ENCODE data around the gene DNAJC11.
"Not testable (repeated sequence)": the region's sequence is repeated elsewhere in the genome, so short reads cannot be mapped to it uniquely, and the experiment has no call there.

The DNAJC11 gene

GRCh38 chr1:6673816-6674398, 27.7 kb downstream of the DNAJC11 start:
- H3K4me3 ChIP-seq (ENCODE audit: low read depth in 1 of 2, low read length in 1 of 2) = no peak overlapping the region
- peaks cover 21% of the 10 kb centered on the region for H3K36me3 ChIP-seq
- no peak overlapping the region for H3K27ac ChIP-seq
- H3K27me3 ChIP-seq = no peaks in the 10 kb centered on the region
- no peaks in the 10 kb centered on the region for H3K9me3 ChIP-seq
- no peak for TF ChIP-seq CTCF (IDR thresholded peaks at IDR 0.05)
- H3K4me1 ChIP-seq (ENCODE audit: control insufficient read depth in 1 of 2, insufficient read depth in 1 of 2, low read depth in 1 of 2, low read length in 1 of 2) = no peaks in the 10 kb centered on the region

- no peaks in the 10 kb centered on the region for H3K27me3 ChIP-seq
- no peak for TF ChIP-seq CTCF (IDR thresholded peaks at IDR 0.05)
These were observed 29.1 kb downstream of the DNAJC11 start for GRCh38 chr1:6672558-6672957.

GRCh38 chr1:6668503-6668902, 33.1 kb downstream of the DNAJC11 start:
- no peaks in the 10 kb centered on the region for H3K9me3 ChIP-seq
- no peaks in the 10 kb centered on the region for H3K27me3 ChIP-seq
- TF ChIP-seq CTCF (IDR thresholded peaks at IDR 0.05) = no peak
- peaks cover 21% of the 10 kb centered on the region for H3K36me3 ChIP-seq
- H3K27ac ChIP-seq = no peak overlapping the region
- no peaks in the 10 kb centered on the region for H3K4me1 ChIP-seq (ENCODE audit: control insufficient read depth in 1 of 2, insufficient read depth in 1 of 2, low read depth in 1 of 2, low read length in 1 of 2)
- H3K4me3 ChIP-seq (ENCODE audit: low read depth in 1 of 2, low read length in 1 of 2) = no peak overlapping the region

More at GRCh38 chr1:6672558-6672957, 29.1 kb downstream of the DNAJC11 start:
- H3K4me3 ChIP-seq (ENCODE audit: low read depth in 1 of 2, low read length in 1 of 2) = no peak overlapping the region
- peaks cover 14% of the 10 kb centered on the region for H3K36me3 ChIP-seq
- no peak overlapping the region for H3K27ac ChIP-seq
- no peaks in the 10 kb centered on the region for H3K4me1 ChIP-seq (ENCODE audit: control insufficient read depth in 1 of 2, insufficient read depth in 1 of 2, low read depth in 1 of 2, low read length in 1 of 2)
- no peaks in the 10 kb centered on the region for H3K9me3 ChIP-seq

- H3K4me1 ChIP-seq (ENCODE audit: control insufficient read depth in 1 of 2, insufficient read depth in 1 of 2, low read depth in 1 of 2, low read length in 1 of 2) = no peaks in the 10 kb centered on the region
- TF ChIP-seq CTCF (IDR thresholded peaks at IDR 0.05) = no peak
- no peak overlapping the region for H3K4me3 ChIP-seq (ENCODE audit: low read depth in 1 of 2, low read length in 1 of 2)
- no peaks in the 10 kb centered on the region for H3K9me3 ChIP-seq
- no peaks in the 10 kb centered on the region for H3K27me3 ChIP-seq
- H3K27ac ChIP-seq = no peak overlapping the region
- H3K36me3 ChIP-seq = peaks cover 21% of the 10 kb centered on the region
These were observed 34.5 kb downstream of the DNAJC11 start for GRCh38 chr1:6667139-6667538.

- Histone ChIP-seq H3K4me3 (ENCODE audit: low read depth in 1 of 2, low read length in 1 of 2) (no peak overlapping the region), H3K4me1 (ENCODE audit: control insufficient read depth in 1 of 2, insufficient read depth in 1 of 2, low read depth in 1 of 2, low read length in 1 of 2) (no peaks in the 10 kb centered on the region), H3K27ac (no peak overlapping the region), H3K36me3 (peaks cover 21% of the 10 kb centered on the region), H3K9me3 (no peaks in the 10 kb centered on the region), H3K27me3 (no peaks in the 10 kb centered on the region)
- no peak for TF ChIP-seq CTCF (IDR thresholded peaks at IDR 0.05)
These were observed 34.9 kb downstream of the DNAJC11 start for GRCh38 chr1:6666696-6667095.

DNA sequence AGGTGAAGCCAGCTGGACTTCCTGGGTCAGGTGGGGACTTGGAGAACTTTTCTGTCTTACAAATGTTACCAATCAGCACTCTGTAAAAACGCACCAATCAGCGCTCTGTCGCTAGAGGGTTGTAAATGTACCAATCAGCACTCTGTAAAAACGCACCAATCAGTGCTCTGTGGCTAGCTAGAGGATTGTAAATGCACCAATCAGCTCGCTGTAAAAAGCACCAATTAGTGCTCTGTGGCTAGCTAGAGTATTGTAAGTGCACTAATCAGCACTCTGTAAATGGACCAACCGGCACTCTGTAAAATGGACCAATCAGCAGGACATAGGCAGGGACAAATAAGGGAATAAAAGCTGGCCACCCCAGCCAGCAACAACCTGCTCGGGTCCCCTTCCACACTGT, 39.1 kb downstream of the DNAJC11 start:
- not testable (repeated sequence) for H3K4me3 ChIP-seq (ENCODE audit: low read depth in 1 of 2, low read length in 1 of 2); H3K27ac ChIP-seq; H3K4me1 ChIP-seq (ENCODE audit: control insufficient read depth in 1 of 2, insufficient read depth in 1 of 2, low read depth in 1 of 2, low read length in 1 of 2); H3K27me3 ChIP-seq; H3K9me3 ChIP-seq
- H3K36me3 ChIP-seq = peaks cover 21% of the 10 kb centered on the region
